NCI-H146 (cell line): ENCODE measurements around the gene PDZD2.
"Not testable (repeated sequence)": the region's sequence is repeated elsewhere in the genome, so short reads cannot be mapped to it uniquely, and the experiment has no call there.

Experiments used
- DNase-seq: peaks from one replicate; lab custom pipeline; 2025; lab: John Stamatoyannopoulos, UW

Gene PDZD2

GRCh38 chr5:32103521-32103920 lies 464.6 kb downstream of the PDZD2 start:
- no peak for DNase-seq

GRCh38 chr5:32107291-32107690 lies 468.4 kb downstream of the PDZD2 start:
- DNase-seq, result no peak

- no peak for DNase-seq
Measured at GRCh38 chr5:32108167-32108566, 469.2 kb downstream of the PDZD2 start.

GRCh38 chr5:32109236-32109635 lies 470.3 kb downstream of the PDZD2 start:
- no peak for DNase-seq

- DNase-seq, result no peak
Measured at GRCh38 chr5:32110111-32110696, 471.3 kb downstream of the PDZD2 start.

GRCh38 chr5:32115985-32116384 lies 477.1 kb downstream of the PDZD2 start:
- peak; percentile 9 for DNase-seq

GRCh38 chr5:32116574-32117313 lies 477.8 kb downstream of the PDZD2 start:
- DNase-seq, result no peak

- DNase-seq, result not testable (repeated sequence)
Measured at GRCh38 chr5:32118922-32119321, 480.0 kb downstream of the PDZD2 start.

- no peak for DNase-seq
Measured at GRCh38 chr5:32123058-32123805, 484.3 kb downstream of the PDZD2 start.

GRCh38 chr5:32123889-32124676 lies 485.2 kb downstream of the PDZD2 start:
- DNase-seq, result no peak

GRCh38 chr5:32126691-32127090 lies 487.8 kb downstream of the PDZD2 start:
- no peak for DNase-seq

GRCh38 chr5:32127711-32128110 lies 488.8 kb downstream of the PDZD2 start:
- DNase-seq, result no peak

- no peak for DNase-seq
Measured at GRCh38 chr5:32129074-32129598, 490.2 kb downstream of the PDZD2 start.

- DNase-seq, result no peak
Measured at GRCh38 chr5:32130865-32131264, 491.9 kb downstream of the PDZD2 start.

- DNase-seq, result no peak
Measured at GRCh38 chr5:32131604-32132003, 492.7 kb downstream of the PDZD2 start.

GRCh38 chr5:32132757-32133156 lies 493.8 kb downstream of the PDZD2 start:
- no peak for DNase-seq

GRCh38 chr5:32135086-32135485 lies 496.2 kb downstream of the PDZD2 start:
- no peak for DNase-seq

- no peak for DNase-seq
Measured at GRCh38 chr5:32136342-32136741, 497.4 kb downstream of the PDZD2 start.

- no peak for DNase-seq
Measured at GRCh38 chr5:32138839-32139493, 500.0 kb downstream of the PDZD2 start.

- no peak for DNase-seq
Measured at GRCh38 chr5:32143617-32144377, 504.9 kb downstream of the PDZD2 start.
